HepG2 (cell line): Measurements from ENCODE around the gene GALNTL6. TPM values are rescaled to one million over a fixed set of nuclear protein-coding genes. Genes with fewer than 3 reads are reported as not detected.

Source experiments
- ATAC-seq: fragments of 200-7000 bp; cut with Tn5 transposase; 3 replicates; pipeline ENCODE4 v1.9.1; 2020; ENCODE audit warnings: mild to moderate bottlenecking, moderate library complexity
- BruUV-seq: library from RNA; stranded (reverse); fragments of 400-500 nt; replicated peaks from 2 replicates; lab custom pipeline; 2021; lab: Mats Ljungman, UMichigan
- CTCF ChIA-PET: fragments of 300-600 bp; formaldehyde crosslinking; extraction: SDS; loops from one replicate; lab custom pipeline; 2021; ENCODE audit warnings: low total read pairs, inconsistent platforms, low intra/inter-chr PET ratio; lab: Yijun Ruan, JAX
- POLR2A ChIA-PET: fragments of 350-600 bp; sonication (Branson Sonifier 250); formaldehyde crosslinking; loops from one replicate; lab custom pipeline; 2020; ENCODE audit warnings: antibody characterized with exemption, inconsistent platforms; lab: Yijun Ruan, JAX
- DNase-seq: peaks from one replicate; pipeline ENCODE4 v3.0.0-alpha.2; 2015; ENCODE audit warnings: low spot score
- FAIRE-seq: peaks from 3 replicates; lab custom pipeline; 2011; peaks lifted over from hg19 to GRCh38; lab: Jason Lieb, UNC
- H2AFZ ChIP-seq: one replicate; pipeline ENCODE4 v1.6.1; 2011; ENCODE audit warnings: low read length, inconsistent platforms
- H3K27ac ChIP-seq: fragments of 300-600 bp; 3 replicates; pipeline ENCODE4 v1.8.0; 2011; ENCODE audit warnings: mixed run types, mild to moderate bottlenecking, mixed read lengths, low read length, inconsistent platforms; ENCODE audit not compliant: insufficient read depth; ENCODE audit errors: extremely low read length
- H3K27me3 ChIP-seq, 2 experiments: fragments of 200-600 bp in 1 of 2; 2 replicates in 1 of 2; 3 replicates in 1 of 2; pipeline versions ENCODE4 v1.6.0 to v1.8.0; 2011; ENCODE audit warnings: low read length in 2 of 2, mild to moderate bottlenecking in 2 of 2, moderate library complexity in 2 of 2, inconsistent platforms in 1 of 2; ENCODE audit not compliant: insufficient read depth in 2 of 2, control insufficient read depth in 1 of 2
- H3K36me3 ChIP-seq, 2 experiments: fragments of 200-600 bp in 1 of 2; replicated peaks in 1 of 2; 2 replicates in 1 of 2; 3 replicates in 1 of 2; pipeline versions ENCODE4 v1.5.1 to v1.8.0; 2011; ENCODE audit warnings: low read length in 2 of 2, inconsistent platforms in 1 of 2; ENCODE audit not compliant: insufficient read depth in 2 of 2, control insufficient read depth in 1 of 2
- H3K4me1 ChIP-seq: 2 replicates; pipeline ENCODE4 v1.5.1; 2012; ENCODE audit warnings: low read length, inconsistent platforms; ENCODE audit not compliant: insufficient read depth
- H3K4me2 ChIP-seq: 2 replicates; pipeline ENCODE4 v1.6.0; 2011; ENCODE audit warnings: low read depth, low read length, inconsistent platforms
- H3K4me3 ChIP-seq, 3 experiments: fragments of 200-600 bp in 1 of 3; sonication (generic), shearing (Covaris generic) in 1 of 3; replicated peaks in 1 of 3; 2 replicates each; pipeline ENCODE4 v1.5.1; 2011 to 2016; ENCODE audit warnings: low read length in 3 of 3, inconsistent platforms in 2 of 3, low read depth in 2 of 3, mild to moderate bottlenecking in 2 of 3, control low read depth in 1 of 3, mixed read lengths in 1 of 3; ENCODE audit not compliant: insufficient read depth in 1 of 3
- H3K79me2 ChIP-seq: one replicate; pipeline ENCODE4 v1.6.1; 2011; ENCODE audit warnings: low read length, inconsistent platforms; ENCODE audit not compliant: insufficient read depth
- H3K9ac ChIP-seq: 2 replicates; pipeline ENCODE4 v1.6.0; 2011; ENCODE audit warnings: mild to moderate bottlenecking, low read depth, low read length, inconsistent platforms; ENCODE audit not compliant: insufficient read depth
- H3K9me3 ChIP-seq: 2 replicates; pipeline ENCODE4 v1.5.1; 2012; ENCODE audit warnings: mild to moderate bottlenecking, low read length
- H4K20me1 ChIP-seq: 2 replicates; pipeline ENCODE4 v1.6.0; 2011; ENCODE audit warnings: inconsistent platforms, mild to moderate bottlenecking, low read length, moderate library complexity; ENCODE audit not compliant: insufficient read depth
- DNMT1 ChIP-seq: sonication (generic); formaldehyde crosslinking; IDR thresholded peaks from 2 replicates; pipeline ENCODE4 v1.5.1; 2020; ENCODE audit warnings: mild to moderate bottlenecking, missing genetic modification reagents
- FIP1L1 ChIP-seq: fragments of 200-400 bp; formaldehyde crosslinking; IDR thresholded peaks from 2 replicates; pipeline ENCODE4 v1.6.1; 2018; ENCODE audit warnings: low read depth, mild to moderate bottlenecking, low read length, moderate library complexity, borderline replicate concordance; ENCODE audit not compliant: insufficient read depth
- GATAD1 ChIP-seq: IDR thresholded peaks from 2 replicates; pipeline ENCODE4 v1.6.1; 2016; ENCODE audit warnings: missing genetic modification reagents, missing compliant biosample characterization
- TAF1 ChIP-seq: sonication (generic); formaldehyde crosslinking; IDR thresholded peaks from 2 replicates; pipeline ENCODE4 v1.4.0; 2020; ENCODE audit warnings: missing genetic modification reagents
- TERF1 ChIP-seq: sonication (generic); formaldehyde crosslinking; IDR thresholded peaks from 2 replicates; pipeline ENCODE4 v1.8.0; 2022; ENCODE audit warnings: mild to moderate bottlenecking, missing genetic modification reagents, moderate library complexity
- TGIF2 ChIP-seq: IDR thresholded peaks from 2 replicates; pipeline ENCODE4 v1.6.1; 2016; ENCODE audit warnings: control low read depth, missing compliant biosample characterization
- ZBTB43 ChIP-seq: sonication (generic); formaldehyde crosslinking; conservative IDR thresholded peaks from 2 replicates; pipeline ENCODE4 v1.4.0; 2020; ENCODE audit warnings: missing genetic modification reagents
- ZNF382 ChIP-seq: sonication (generic); formaldehyde crosslinking; IDR thresholded peaks from 2 replicates; pipeline ENCODE4 v1.5.0; 2020; ENCODE audit warnings: missing genetic modification reagents, mild to moderate bottlenecking, borderline replicate concordance
- ZNF766 ChIP-seq: sonication (generic); formaldehyde crosslinking; IDR thresholded peaks from 2 replicates; pipeline ENCODE4 v1.5.0; 2020; ENCODE audit warnings: missing genetic modification reagents, borderline replicate concordance
- WGBS: methylation state at CpG from one replicate; pipeline ENCODE4 v1.1.6; 2017; ENCODE audit warnings: low lambda C conversion rate; 5-methylcytosine and 5-hydroxymethylcytosine counted together
- in situ Hi-C: cut with HindIII; loops from 2 replicates; pipeline ENCODE4 v1.10.0; 2017; ENCODE audit warnings: low pct_unique_long_range_greater_than_20kb; ENCODE audit not compliant: extremely low pct_ligation_motif_present
- intact Hi-C: fragments of 100-400 bp; cut with micrococcal nuclease; formaldehyde crosslinking; loops from one replicate; pipeline ENCODE4 v1.10.0; 2022; ENCODE audit not compliant: unreplicated experiment
- polyA plus RNA-seq, 8 experiments: library from polyadenylated mRNA; depleted of rRNA in 3 of 8; stranded (reverse) in 7 of 8; unstranded in 1 of 8; fragments of >200 nt; fragmentation: Illumina TruSeq in 4 of 8; extraction: Trizol in 4 of 8; gene quantifications; 2 replicates each; pipeline versions ENCODE4 v1.2.1 to v1.2.3, GENCODE V29; 2011 to 2016; ENCODE audit warnings: low read depth in 4 of 8, missing spikeins in 1 of 8, mixed read lengths in 1 of 8; ENCODE audit not compliant: insufficient read depth in 1 of 8
- total RNA-seq, 5 experiments: library from RNA; depleted of rRNA; stranded (reverse); fragments of >200 nt; fragmentation: Illumina TruSeq; extraction: Trizol; gene quantifications; 2 replicates each; pipeline ENCODE4 v1.2.3, GENCODE V29; 2016; ENCODE audit warnings: low read depth in 1 of 5

Gene GALNTL6
- total and polyA plus RNA-seq, 2 of the 13 experiments (the other 11 are each of a cell fraction or from before 2014, with no cell fraction given): not detected

- intact Hi-C loops: no loop called here
- CTCF ChIA-PET: no interaction called here
- Histone ChIP-seq H3K4me3 (no peak overlapping the region), H3K27me3 (no peaks in the 10 kb centered on the region; a peak in 1 of 5 replicates), H3K36me3 (no peaks in the 10 kb centered on the region), H3K79me2 (no peaks in the 10 kb centered on the region), H2AFZ (no peak overlapping the region), H3K4me2 (no peak overlapping the region), H4K20me1 (no peaks in the 10 kb centered on the region), H3K4me1 (no peaks in the 10 kb centered on the region), H3K9me3 (no peaks in the 10 kb centered on the region), H3K9ac (no peak overlapping the region), H3K27ac (no peak overlapping the region)
- TF ChIP-seq TAF1 (no peak), ZNF382 (CRISPR knock-in tag) (no peak), TGIF2 (CRISPR knock-in tag) (no peak), FIP1L1 (no peak), GATAD1 (CRISPR knock-in tag) (no peak), DNMT1 (CRISPR knock-in tag) (no peak), ZBTB43 (CRISPR knock-in tag) (no peak), ZNF766 (no peak), TERF1 (CRISPR knock-in tag) (no peak)
- FAIRE-seq (no peak), ATAC-seq (no peak), DNase-seq (no peak)
- POLR2A ChIA-PET: no interaction called here
- in situ Hi-C loops: no loop called here
- BruUV-seq: no TSS peak
- 3% methylated on average over 3 of the region's 3 CpGs for WGBS
These were observed 765.5 kb downstream of the GALNTL6 start for GRCh38 chr4:172578712-172579111.
